HepG2 (cell line): ENCODE measurements around the gene GPD1. TPM values are rescaled to one million over a fixed set of nuclear protein-coding genes. Genes with fewer than 3 reads are reported as not detected.

Experiments used
- HIVEP1 ChIP-seq: sonication (generic); formaldehyde crosslinking; IDR thresholded peaks from 2 replicates; pipeline ENCODE4 v1.4.0; 2020; ENCODE audit warnings: mild to moderate bottlenecking, missing genetic modification reagents
- MXD3 ChIP-seq: IDR thresholded peaks from 2 replicates; pipeline ENCODE4 v1.6.1; 2016; ENCODE audit warnings: mild to moderate bottlenecking, missing biosample characterization, missing genetic modification reagents
- NFKBIZ ChIP-seq: IDR thresholded peaks from 2 replicates; pipeline ENCODE4 v1.6.1; 2018; ENCODE audit warnings: missing genetic modification reagents, missing compliant biosample characterization
- RFX5 ChIP-seq: IDR thresholded peaks from 2 replicates; pipeline ENCODE4 v1.6.1; 2011; ENCODE audit warnings: low read depth, low read length, improper control_type of control experiment
- SNRNP70 ChIP-seq: fragments of 200-400 bp; formaldehyde crosslinking; IDR thresholded peaks from 2 replicates; pipeline ENCODE4 v1.6.1; 2017; ENCODE audit warnings: mild to moderate bottlenecking, low read depth, low read length, moderate library complexity
- SOX13 ChIP-seq, 3 experiments: fragments of 450-650 bp in 1 of 3; sonication (generic) in 1 of 3; formaldehyde crosslinking in 1 of 3; IDR thresholded peaks in 2 of 3; conservative IDR thresholded peaks in 1 of 3; 2 replicates each; pipeline versions ENCODE4 v1.5.0 to v1.6.1; 2016 to 2020; ENCODE audit warnings: antibody characterized with exemption in 1 of 3, mild to moderate bottlenecking in 1 of 3, missing compliant biosample characterization in 1 of 3, missing genetic modification reagents in 1 of 3, moderate library complexity in 1 of 3
- SP140L ChIP-seq: sonication (generic); formaldehyde crosslinking; IDR thresholded peaks from 2 replicates; pipeline ENCODE4 v1.4.0; 2020; ENCODE audit warnings: missing genetic modification reagents, borderline replicate concordance
- TEAD3 ChIP-seq: optimal IDR thresholded peaks from 2 replicates; pipeline ENCODE3; 2016; ENCODE audit warnings: borderline replicate concordance
- THAP11 ChIP-seq: IDR thresholded peaks from 2 replicates; pipeline ENCODE4 v1.6.1; 2016; ENCODE audit warnings: missing biosample characterization, missing genetic modification reagents
- TRIM24 ChIP-seq: sonication (generic); formaldehyde crosslinking; IDR thresholded peaks from 2 replicates; pipeline ENCODE4 v1.8.0; 2022; ENCODE audit warnings: mild to moderate bottlenecking, missing genetic modification reagents
- ZBTB34 ChIP-seq: sonication (generic); formaldehyde crosslinking; IDR thresholded peaks from 2 replicates; pipeline ENCODE4 v1.8.0; 2022; ENCODE audit warnings: mild to moderate bottlenecking, missing genetic modification reagents
- ZFX ChIP-seq: sonication (generic); formaldehyde crosslinking; IDR thresholded peaks from 2 replicates; pipeline ENCODE4 v1.4.0; 2020; ENCODE audit warnings: mild to moderate bottlenecking, low read depth, missing genetic modification reagents, moderate library complexity
- ZHX2 ChIP-seq, 2 experiments: sonication (generic) in 1 of 2; formaldehyde crosslinking in 1 of 2; IDR thresholded peaks; 2 replicates each; pipeline versions ENCODE4 v1.6.1 to v1.9.0; 2014 to 2022; ENCODE audit warnings: antibody characterized with exemption in 1 of 2, borderline replicate concordance in 1 of 2, inconsistent platforms in 1 of 2, low read depth in 1 of 2, missing genetic modification reagents in 1 of 2
- ZNF20 ChIP-seq: sonication (generic); formaldehyde crosslinking; IDR thresholded peaks from 2 replicates; pipeline ENCODE4 v1.4.0; 2020; ENCODE audit warnings: mild to moderate bottlenecking, moderate library complexity, missing genetic modification reagents
- ZNF207 ChIP-seq: fragments of 450-650 bp; IDR thresholded peaks from 2 replicates; pipeline ENCODE4 v1.6.1; 2016; ENCODE audit warnings: antibody characterized with exemption, borderline replicate concordance
- ZNF331 ChIP-seq: sonication (generic); formaldehyde crosslinking; IDR thresholded peaks from 2 replicates; pipeline ENCODE4 v1.4.0; 2020; ENCODE audit warnings: missing genetic modification reagents
- ZNF639 ChIP-seq: conservative IDR thresholded peaks from 2 replicates; pipeline ENCODE4 v1.6.1; 2018; ENCODE audit warnings: missing genetic modification reagents
- ZNF691 ChIP-seq: sonication (generic); formaldehyde crosslinking; IDR thresholded peaks from 2 replicates; pipeline ENCODE4 v1.4.0; 2020; ENCODE audit warnings: missing genetic modification reagents, low read depth, mild to moderate bottlenecking, borderline replicate concordance
- polyA plus RNA-seq, 8 experiments: library from polyadenylated mRNA; depleted of rRNA in 3 of 8; stranded (reverse) in 7 of 8; unstranded in 1 of 8; fragments of >200 nt; fragmentation: Illumina TruSeq in 4 of 8; extraction: Trizol in 4 of 8; gene quantifications; 2 replicates each; pipeline versions ENCODE4 v1.2.1 to v1.2.3, GENCODE V29; 2011 to 2016; ENCODE audit warnings: low read depth in 4 of 8, missing spikeins in 1 of 8, mixed read lengths in 1 of 8; ENCODE audit not compliant: insufficient read depth in 1 of 8
- total RNA-seq, 5 experiments: library from RNA; depleted of rRNA; stranded (reverse); fragments of >200 nt; fragmentation: Illumina TruSeq; extraction: Trizol; gene quantifications; 2 replicates each; pipeline ENCODE4 v1.2.3, GENCODE V29; 2016; ENCODE audit warnings: low read depth in 1 of 5

GPD1 gene
- total and polyA plus RNA-seq, 2 of the 13 experiments (the other 11 are each of a cell fraction or from before 2014, with no cell fraction given): 3.7 to 30.6 TPM

GRCh38 chr12:50110762-50111351 lies 7.0 kb downstream of the GPD1 start (continued):
- no peak for TF ChIP-seq SOX13 (IDR thresholded peaks at IDR 0.05)
- TF ChIP-seq SOX13 (CRISPR knock-in tag; conservative IDR thresholded peaks at IDR 0.05 in 1 of 2, IDR thresholded peaks at IDR 0.05 in 1 of 2): peak in 1 of 2 experiments; percentile 37; a peak in 1 of 4 replicates
- TF ChIP-seq TRIM24 (CRISPR knock-in tag): no peak
- TF ChIP-seq ZFX (CRISPR knock-in tag): peak; percentile 80
- TF ChIP-seq ZHX2 (IDR thresholded peaks at IDR 0.05; ENCODE audit: low read depth): no peak
- TF ChIP-seq ZHX2 (CRISPR knock-in tag; IDR thresholded peaks at IDR 0.05; ENCODE audit: borderline replicate concordance): no peak
- peak; percentile 85 for TF ChIP-seq TEAD3 (CRISPR knock-in tag)
- TF ChIP-seq MXD3: peak; percentile 40; the same call in 1 of the 2 replicates
- no peak for TF ChIP-seq ZNF691
- no peak for TF ChIP-seq HIVEP1 (CRISPR knock-in tag)
- no peak for TF ChIP-seq ZBTB34 (CRISPR knock-in tag)
- 0 out of 2 replicates have a peak, but pooled peaks have one; percentile 5 for TF ChIP-seq ZNF639 (CRISPR knock-in tag)
- no peak for TF ChIP-seq SP140L (CRISPR knock-in tag)
- no peak for TF ChIP-seq SNRNP70
- TF ChIP-seq ZNF20 (CRISPR knock-in tag): no peak
- TF ChIP-seq RFX5: peak; percentile 34; the same call in 1 of the 2 replicates
- TF ChIP-seq THAP11: no peak; the same call in 1 of the 2 replicates
- no peak for TF ChIP-seq ZNF331 (CRISPR knock-in tag)
- no peak for TF ChIP-seq ZNF207
- 0 out of 2 replicates have a peak, but pooled peaks have one; percentile 18 for TF ChIP-seq NFKBIZ (CRISPR knock-in tag)
